ENCODE results near the gene SRGAP1.
"Not testable (repeated sequence)": the region's sequence is repeated elsewhere in the genome, so short reads cannot be mapped to it uniquely, and the experiment has no call there.

The SRGAP1 gene

GRCh38 chr12:63841011-63841410 is 3.5 kb upstream of the SRGAP1 start:
- DNase-seq: no peak

- DNase-seq: no peak
These were observed 2.9 kb upstream of the SRGAP1 start for GRCh38 chr12:63841571-63841970.

DNA sequence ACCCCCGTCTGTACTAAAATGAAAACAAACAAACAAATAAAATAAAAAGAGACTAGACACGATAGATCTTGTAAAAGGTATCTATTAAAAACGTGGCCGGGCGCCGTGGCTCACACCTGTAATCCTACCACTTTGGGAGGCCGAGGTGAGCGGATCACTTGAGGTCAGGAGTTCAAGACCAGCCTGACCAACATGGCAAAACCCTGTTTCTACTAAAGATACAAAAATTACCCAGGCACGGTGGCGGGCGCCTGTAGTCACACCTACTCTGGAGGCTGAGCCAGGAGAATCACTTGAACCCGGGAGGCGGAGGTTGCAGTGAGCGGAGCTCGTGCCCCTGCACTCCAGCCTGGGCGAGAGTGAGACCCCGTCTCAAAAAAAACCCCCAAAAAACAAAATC is 1.8 kb upstream of the SRGAP1 start:
- DNase-seq: not testable (repeated sequence)

DNA sequence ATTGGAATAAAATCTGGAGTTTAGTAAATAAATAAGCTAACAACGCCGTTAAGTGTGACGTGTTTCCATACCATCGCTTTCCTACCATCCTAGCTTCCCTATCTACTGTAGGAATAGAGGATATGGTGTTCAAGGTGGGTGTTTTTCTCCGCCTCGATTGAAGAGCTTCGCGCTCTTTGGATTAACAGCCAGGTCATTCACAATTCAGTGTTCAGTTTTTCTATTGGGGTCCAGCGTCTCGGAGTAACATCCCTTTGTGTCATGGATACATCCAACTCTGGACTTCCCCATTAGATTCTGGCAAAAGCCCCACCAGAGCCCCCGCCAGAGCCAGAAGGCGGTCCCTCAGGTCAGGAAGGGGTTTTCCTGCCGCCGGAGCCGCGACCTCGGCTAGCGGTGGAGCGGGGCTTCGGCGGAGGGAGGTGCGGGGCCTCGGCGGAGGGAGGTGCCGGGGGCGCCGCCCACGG is 1.2 kb upstream of the SRGAP1 start:
- DNase-seq: no peak

DNA sequence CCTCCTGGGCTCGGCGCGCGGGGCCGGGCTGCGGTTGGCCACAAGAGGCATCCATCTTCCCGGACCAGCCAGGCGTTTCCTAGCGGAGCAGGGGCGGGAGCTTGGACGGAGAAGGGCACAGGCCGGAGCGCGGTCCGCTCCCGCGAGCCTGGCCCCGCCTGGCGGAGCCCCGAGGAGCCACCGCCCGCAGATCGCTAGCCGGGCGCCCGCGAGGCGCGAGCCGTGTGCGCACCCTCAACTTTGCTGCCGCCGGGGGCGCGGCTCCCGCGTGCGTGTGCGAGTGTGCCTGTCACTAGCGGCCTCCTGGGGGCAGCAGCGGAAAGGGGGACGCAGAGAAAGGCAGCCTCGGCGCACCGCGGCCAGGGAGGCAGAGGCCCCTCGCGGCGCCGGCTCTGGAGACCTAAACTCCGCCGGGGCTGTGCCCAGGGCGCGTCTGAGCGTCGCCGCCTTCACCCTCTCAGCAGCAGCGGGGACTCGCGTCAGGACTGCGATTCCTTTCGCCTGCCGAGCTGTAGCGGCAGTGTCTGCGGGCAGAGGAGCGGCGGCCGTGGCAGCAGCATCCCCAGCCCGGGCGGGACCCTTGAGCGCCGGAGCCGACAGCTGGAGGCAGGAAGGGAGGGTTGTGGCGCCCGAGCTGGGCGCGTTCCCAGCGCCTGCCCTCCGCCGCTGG is 644 bp upstream of the SRGAP1 start:
- DNase-seq: no peak

GRCh38 chr12:63845726-63846125 is 1.2 kb downstream of the SRGAP1 start:
- DNase-seq: no peak

GRCh38 chr12:63846238-63846967 is 1.9 kb downstream of the SRGAP1 start:
- DNase-seq: no peak

- no peak for DNase-seq
These were observed 4.0 kb downstream of the SRGAP1 start for GRCh38 chr12:63848450-63848849.

DNA sequence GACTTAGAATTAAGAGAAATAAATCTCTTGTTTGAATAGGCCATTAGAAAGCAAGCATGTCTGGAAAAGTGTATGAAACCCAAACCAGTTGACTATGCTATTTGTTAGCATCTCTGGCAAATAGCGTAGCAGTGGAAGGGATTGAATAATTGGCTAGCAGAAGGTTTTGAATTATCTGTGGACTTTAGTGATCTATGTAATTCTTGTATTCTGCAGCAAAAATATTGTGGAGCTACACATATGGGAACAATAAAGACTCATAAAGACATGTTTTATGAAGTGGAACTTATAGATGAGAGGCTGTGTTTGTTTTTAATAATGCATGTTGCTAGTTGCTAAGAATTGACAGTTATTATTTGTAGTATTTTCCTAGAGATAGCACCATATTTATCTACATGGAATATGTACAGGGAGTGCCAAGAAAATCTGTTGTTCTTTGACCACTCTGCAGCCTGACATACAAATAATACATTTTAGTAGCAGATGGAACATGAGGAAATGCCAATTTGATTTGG is 4.7 kb downstream of the SRGAP1 start:
- no peak for DNase-seq

- no peak for DNase-seq
These were observed 5.1 kb downstream of the SRGAP1 start for GRCh38 chr12:63849641-63850040.

- DNase-seq: no peak
These were observed 9.5 kb downstream of the SRGAP1 start for GRCh38 chr12:63853978-63854377.

- DNase-seq: no peak
These were observed 10.8 kb downstream of the SRGAP1 start for GRCh38 chr12:63855299-63855698.

GRCh38 chr12:63857771-63858670 is 13.5 kb downstream of the SRGAP1 start:
- no peak for DNase-seq

GRCh38 chr12:63859880-63860279 is 15.4 kb downstream of the SRGAP1 start:
- not testable (repeated sequence) for DNase-seq

DNA sequence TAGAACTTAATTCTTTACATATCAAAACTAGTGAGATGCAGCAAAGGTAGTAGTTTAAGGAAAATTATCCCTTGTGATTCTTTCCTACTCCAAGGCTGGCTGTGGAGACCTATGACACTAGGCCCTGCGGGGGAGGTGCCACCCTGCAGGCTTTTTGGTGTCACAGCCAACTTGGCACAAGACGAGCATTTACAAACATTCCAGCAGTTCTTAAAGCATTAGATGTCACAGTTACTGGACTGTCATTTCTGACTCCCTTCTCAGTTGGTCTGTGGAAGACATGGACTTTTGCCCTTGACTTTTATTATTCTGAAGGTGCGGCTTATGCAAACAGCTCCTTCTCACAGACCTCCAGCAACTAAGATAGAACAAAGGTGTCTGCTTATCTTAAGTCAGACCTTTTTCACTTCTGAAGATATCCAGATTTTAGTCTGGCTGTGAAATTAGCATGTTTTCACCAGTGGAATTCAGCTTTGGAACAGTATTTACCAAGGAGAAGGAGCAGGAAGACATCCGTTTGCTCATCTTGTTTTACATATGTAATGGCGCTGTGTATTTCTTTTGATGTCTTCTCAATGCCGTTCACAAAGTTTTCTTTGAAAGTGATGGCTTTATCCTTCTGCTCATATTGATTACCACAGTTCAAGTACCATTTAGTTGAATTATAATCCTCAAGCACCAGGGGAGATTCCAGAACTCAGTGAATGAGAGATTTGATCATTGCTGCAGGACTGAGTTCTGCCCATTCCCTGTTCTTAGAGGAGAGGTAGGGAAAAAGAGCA is 17.9 kb downstream of the SRGAP1 start:
- DNase-seq: no peak

DNA sequence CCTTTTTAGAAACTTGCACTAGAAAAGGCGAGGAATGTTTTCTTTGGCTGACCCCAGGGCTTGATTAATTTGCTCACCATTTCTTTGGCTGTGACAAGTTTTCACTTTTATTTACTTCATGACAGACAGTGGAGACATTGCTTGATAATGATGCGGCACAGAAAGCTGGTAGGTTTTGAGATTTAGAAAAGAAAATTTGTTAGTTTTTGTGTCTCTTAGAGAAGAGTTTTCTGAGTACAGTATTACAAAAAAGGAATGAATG is 18.4 kb downstream of the SRGAP1 start:
- DNase-seq: no peak

DNA sequence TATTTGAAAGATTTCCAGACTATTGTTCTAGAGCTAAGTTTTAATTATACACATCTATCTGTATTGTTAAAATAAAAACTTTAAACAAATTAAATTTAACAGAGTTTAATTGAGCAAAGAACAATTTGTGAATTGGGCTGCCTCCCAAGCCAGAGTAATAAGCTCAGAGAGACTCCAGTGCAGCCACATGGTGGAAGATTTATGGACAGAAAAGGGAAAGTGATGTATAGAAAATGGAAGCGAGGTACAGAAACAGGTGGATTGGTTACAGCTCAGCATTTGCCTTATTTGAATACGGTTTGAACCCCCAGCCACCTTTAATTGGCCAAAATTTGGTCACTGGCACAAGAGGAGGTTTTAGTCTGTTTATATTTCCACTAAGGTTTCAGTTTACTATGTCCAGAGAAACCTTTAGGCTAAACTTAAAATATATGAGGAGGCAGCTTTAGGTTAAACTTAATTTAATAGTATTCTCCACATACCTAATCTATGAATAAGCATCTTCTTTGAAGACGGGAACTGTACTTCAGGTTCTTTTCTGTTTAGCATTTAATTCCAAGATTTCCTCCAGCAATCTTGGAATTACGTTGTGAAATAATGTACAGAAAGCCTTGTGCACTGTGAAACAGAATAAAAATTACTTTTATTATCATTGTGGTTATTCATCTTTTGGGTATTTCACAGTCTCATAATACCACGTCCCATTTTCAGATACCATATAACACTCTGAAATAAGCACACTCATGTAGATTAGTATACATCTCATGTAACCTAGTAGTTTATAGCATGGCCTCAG is 19.4 kb downstream of the SRGAP1 start:
- no peak for DNase-seq

DNA sequence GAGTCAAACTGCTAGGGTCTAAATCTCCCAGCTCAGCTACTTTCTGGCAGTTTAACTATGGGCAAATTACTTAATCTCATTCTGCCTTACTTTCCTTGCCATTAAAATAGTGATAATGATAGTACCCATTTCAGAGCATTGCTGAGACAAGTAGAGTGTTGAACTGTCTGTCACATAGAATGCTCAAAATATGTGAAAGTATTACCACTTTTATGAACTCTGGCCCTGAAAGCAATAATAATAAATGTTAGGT is 19.9 kb downstream of the SRGAP1 start:
- DNase-seq: no peak

- no peak for DNase-seq
These were observed 20.9 kb downstream of the SRGAP1 start for GRCh38 chr12:63865448-63865847.

- no peak for DNase-seq
These were observed 22.6 kb downstream of the SRGAP1 start for GRCh38 chr12:63867053-63867452.

- no peak for DNase-seq
These were observed 25.2 kb downstream of the SRGAP1 start for GRCh38 chr12:63869656-63870055.

GRCh38 chr12:63870838-63871237 is 26.3 kb downstream of the SRGAP1 start:
- no peak for DNase-seq

Data from KG1 (cell line).